Endothelial cell (in vitro differentiated cells): Measurements from ENCODE around the gene PFKFB3. TPM values are rescaled to one million over a fixed set of nuclear protein-coding genes. Genes with fewer than 3 reads are reported as not detected.
"Not testable (repeated sequence)": the region's sequence is repeated elsewhere in the genome, so short reads cannot be mapped to it uniquely, and the experiment has no call there.

Experiments used
- DNase-seq: peaks from one replicate; pipeline ENCODE4 v3.0.0; 2021; ENCODE audit warnings: low spot score
- H3K27ac Mint-ChIP-seq: one replicate; pipeline ENCODE4 v1.8.0; 2021; ENCODE audit warnings: mixed read lengths, inconsistent platforms; ENCODE audit not compliant: unreplicated experiment
- H3K27me3 Mint-ChIP-seq: one replicate; pipeline ENCODE4 v1.8.0; 2021; ENCODE audit warnings: mild to moderate bottlenecking, moderate library complexity, mixed read lengths, inconsistent platforms; ENCODE audit not compliant: unreplicated experiment
- H3K36me3 Mint-ChIP-seq: one replicate; pipeline ENCODE4 v1.8.0; 2021; ENCODE audit warnings: mild to moderate bottlenecking, low read depth, mixed read lengths, inconsistent platforms; ENCODE audit not compliant: unreplicated experiment
- H3K4me1 Mint-ChIP-seq: one replicate; pipeline ENCODE4 v1.8.0; 2021; ENCODE audit warnings: mild to moderate bottlenecking, mixed read lengths, inconsistent platforms; ENCODE audit not compliant: unreplicated experiment
- H3K4me3 Mint-ChIP-seq: one replicate; pipeline ENCODE4 v1.8.0; 2021; ENCODE audit warnings: mild to moderate bottlenecking, mixed read lengths, inconsistent platforms; ENCODE audit not compliant: unreplicated experiment
- H3K9me3 Mint-ChIP-seq: one replicate; pipeline ENCODE4 v1.8.0; 2021; ENCODE audit warnings: mixed read lengths, inconsistent platforms; ENCODE audit not compliant: unreplicated experiment
- CTCF ChIP-seq: fragments of 200-600 bp; sonication (generic); IDR thresholded peaks from one replicate; pipeline ENCODE4 v1.5.0; 2021; ENCODE audit warnings: antibody characterized with exemption; ENCODE audit not compliant: unreplicated experiment
- total RNA-seq: library from RNA; stranded (reverse); fragmentation: NEBNext Ultra II Directional; extraction: Animal tissue kit (Norgen Biotek cat#: 25700); gene quantifications from one replicate; pipeline ENCODE4 v1.2.1, GENCODE V29; 2021; ENCODE audit not compliant: unreplicated experiment

The PFKFB3 gene
- total RNA-seq, 1 donor from 2014 or later: 32.3 TPM

- Mint-ChIP-seq H3K9me3 (no peaks in the 10 kb centered on the region), H3K27ac (no peak overlapping the region), H3K4me3 (no peak overlapping the region), H3K27me3 (peaks cover 2% of the 10 kb centered on the region), H3K36me3 (no peaks in the 10 kb centered on the region), H3K4me1 (peaks cover 17% of the 10 kb centered on the region)
- no peak for TF ChIP-seq CTCF
- DNase-seq: no peak
Measured at GRCh38 chr10:6279540-6280267, 77.0 kb downstream of the PFKFB3 start.

GRCh38 chr10:6280291-6280690 lies 77.6 kb downstream of the PFKFB3 start:
- H3K4me3 Mint-ChIP-seq: no peak overlapping the region
- peaks cover 2% of the 10 kb centered on the region for H3K27me3 Mint-ChIP-seq
- no peak for TF ChIP-seq CTCF
- H3K27ac Mint-ChIP-seq: no peak overlapping the region
- no peaks in the 10 kb centered on the region for H3K9me3 Mint-ChIP-seq
- H3K4me1 Mint-ChIP-seq: peaks cover 14% of the 10 kb centered on the region
- no peaks in the 10 kb centered on the region for H3K36me3 Mint-ChIP-seq
- no peak for DNase-seq

- H3K4me3 Mint-ChIP-seq: no peak overlapping the region
- no peak for TF ChIP-seq CTCF
- DNase-seq: no peak
- no peaks in the 10 kb centered on the region for H3K27me3 Mint-ChIP-seq
- no peaks in the 10 kb centered on the region for H3K36me3 Mint-ChIP-seq
- H3K4me1 Mint-ChIP-seq: peaks cover 14% of the 10 kb centered on the region
- no peaks in the 10 kb centered on the region for H3K9me3 Mint-ChIP-seq
- H3K27ac Mint-ChIP-seq: no peak overlapping the region
Measured at GRCh38 chr10:6282454-6282958, 79.8 kb downstream of the PFKFB3 start.

GRCh38 chr10:6283655-6284054 lies 80.9 kb downstream of the PFKFB3 start:
- Mint-ChIP-seq H3K9me3 (no peaks in the 10 kb centered on the region), H3K27ac (no peak overlapping the region), H3K4me3 (no peak overlapping the region), H3K4me1 (peaks cover 14% of the 10 kb centered on the region), H3K27me3 (no peaks in the 10 kb centered on the region), H3K36me3 (no peaks in the 10 kb centered on the region)
- TF ChIP-seq CTCF: no peak
- no peak for DNase-seq

GRCh38 chr10:6290621-6291020 lies 87.9 kb downstream of the PFKFB3 start:
- not testable (repeated sequence) for H3K9me3 Mint-ChIP-seq, DNase-seq, H3K27ac Mint-ChIP-seq, H3K4me1 Mint-ChIP-seq, H3K27me3 Mint-ChIP-seq, H3K4me3 Mint-ChIP-seq, H3K36me3 Mint-ChIP-seq
